ENCODE measurements around the gene KCNS1. TPM values are rescaled to one million over a fixed set of nuclear protein-coding genes. Genes with fewer than 3 reads are reported as not detected.

The KCNS1 gene
- total and polyA plus RNA-seq, 2 donors from 2014 or later: 0.19 to 2.9 TPM

DNA sequence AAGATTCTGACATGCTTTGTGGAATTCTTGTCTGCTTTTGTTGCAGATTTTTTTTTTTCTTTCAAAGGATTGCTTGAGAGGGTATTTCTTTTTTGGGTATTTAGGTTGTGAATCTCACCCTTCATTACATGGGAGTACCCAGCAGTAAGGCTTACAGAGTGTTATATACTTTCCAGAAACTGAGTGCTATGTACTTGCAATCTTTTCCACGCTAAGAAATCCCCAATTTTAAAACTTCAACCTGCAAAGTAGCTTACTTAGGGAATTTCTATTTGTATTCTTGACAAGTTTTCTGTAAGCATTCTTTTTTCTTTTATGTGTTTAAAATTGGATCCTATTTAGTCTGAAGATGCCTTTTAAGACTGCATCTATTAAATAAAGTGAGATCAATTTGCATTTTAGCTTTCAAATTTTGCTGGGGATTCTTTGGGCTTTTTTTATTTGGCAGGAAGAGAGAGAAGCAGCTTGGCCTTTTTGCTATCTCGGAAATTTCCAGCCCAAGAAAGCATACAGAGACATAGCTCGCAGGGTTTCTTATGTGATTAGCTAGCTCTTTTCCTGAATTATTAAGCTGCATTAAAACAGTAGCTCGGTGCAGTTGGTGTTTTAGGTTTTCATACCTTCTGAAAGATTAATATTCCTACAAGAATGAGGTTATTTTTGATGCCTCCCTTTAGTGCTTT lies 42.6 kb downstream of the KCNS1 start:
- intact Hi-C loops (cut with DNase I): no loop called here
- Histone ChIP-seq H3K27ac (ENCODE audit: low read depth in 2 of 2, low read length in 2 of 2) (no peak overlapping the region), H3K36me3 (ENCODE audit: control insufficient read depth in 2 of 3, insufficient read depth in 3 of 3, low read length in 3 of 3) (no peaks in the 10 kb centered on the region), H3K9me3 (ENCODE audit: control insufficient read depth in 2 of 3, insufficient read depth in 1 of 3, low read length in 3 of 3) (no peaks in the 10 kb centered on the region), H3K4me1 (ENCODE audit: control insufficient read depth in 2 of 3, insufficient read depth in 2 of 3, low read depth in 1 of 3, low read length in 3 of 3) (no peaks in the 10 kb centered on the region), H3K27me3 (ENCODE audit: control insufficient read depth, insufficient read depth, low read length) (no peaks in the 10 kb centered on the region), H3K4me3 (ENCODE audit: low read length in 3 of 3) (no peak overlapping the region), H3K9ac (ENCODE audit: low read length in 3 of 3) (no peak overlapping the region)
- no peak for DNase-seq
- FAIRE-seq: no peak
- TF ChIP-seq, protein P1, sequence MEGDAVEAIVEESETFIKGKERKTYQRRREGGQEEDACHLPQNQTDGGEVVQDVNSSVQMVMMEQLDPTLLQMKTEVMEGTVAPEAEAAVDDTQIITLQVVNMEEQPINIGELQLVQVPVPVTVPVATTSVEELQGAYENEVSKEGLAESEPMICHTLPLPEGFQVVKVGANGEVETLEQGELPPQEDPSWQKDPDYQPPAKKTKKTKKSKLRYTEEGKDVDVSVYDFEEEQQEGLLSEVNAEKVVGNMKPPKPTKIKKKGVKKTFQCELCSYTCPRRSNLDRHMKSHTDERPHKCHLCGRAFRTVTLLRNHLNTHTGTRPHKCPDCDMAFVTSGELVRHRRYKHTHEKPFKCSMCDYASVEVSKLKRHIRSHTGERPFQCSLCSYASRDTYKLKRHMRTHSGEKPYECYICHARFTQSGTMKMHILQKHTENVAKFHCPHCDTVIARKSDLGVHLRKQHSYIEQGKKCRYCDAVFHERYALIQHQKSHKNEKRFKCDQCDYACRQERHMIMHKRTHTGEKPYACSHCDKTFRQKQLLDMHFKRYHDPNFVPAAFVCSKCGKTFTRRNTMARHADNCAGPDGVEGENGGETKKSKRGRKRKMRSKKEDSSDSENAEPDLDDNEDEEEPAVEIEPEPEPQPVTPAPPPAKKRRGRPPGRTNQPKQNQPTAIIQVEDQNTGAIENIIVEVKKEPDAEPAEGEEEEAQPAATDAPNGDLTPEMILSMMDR (IDR thresholded peaks at IDR 0.05; ENCODE audit: borderline replicate concordance, extremely low read depth, insufficient read depth): no peak

DNA sequence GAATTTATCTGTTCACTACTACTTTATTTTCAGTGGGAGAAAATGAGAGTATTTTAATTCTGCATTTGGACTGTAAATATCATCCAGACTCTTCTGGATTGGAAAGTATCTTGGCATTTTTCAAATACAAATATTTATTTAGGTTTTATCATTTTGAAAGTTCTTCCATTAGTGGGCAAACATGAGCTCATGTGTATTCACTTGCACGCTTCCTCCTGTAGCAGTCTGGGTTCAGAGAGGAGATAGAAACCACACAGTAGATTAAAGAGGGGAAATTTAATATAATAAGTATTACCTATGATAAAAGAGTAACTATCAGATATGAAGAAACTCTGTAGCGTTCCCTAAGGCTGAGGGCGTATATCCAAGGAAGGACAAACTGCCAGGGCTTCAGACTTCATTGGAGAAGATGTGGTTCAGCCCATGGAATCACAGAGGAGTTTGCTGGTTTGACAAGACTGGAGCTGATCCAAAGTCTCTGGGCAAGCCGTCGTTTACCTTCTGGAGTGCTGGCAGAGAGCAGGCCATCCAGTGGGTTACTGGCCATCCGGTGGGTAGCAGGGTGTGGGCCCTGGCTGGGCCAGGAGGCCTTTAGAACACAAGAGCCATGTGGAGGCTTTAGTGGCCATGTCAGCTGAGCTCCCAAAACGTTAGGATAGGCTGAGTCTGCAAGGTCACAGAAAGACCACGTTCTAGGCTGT lies 44.3 kb downstream of the KCNS1 start:
- Histone ChIP-seq H3K9ac (ENCODE audit: low read length in 3 of 3) (no peak overlapping the region), H3K36me3 (ENCODE audit: control insufficient read depth in 2 of 3, insufficient read depth in 3 of 3, low read length in 3 of 3) (no peaks in the 10 kb centered on the region), H3K4me1 (ENCODE audit: control insufficient read depth in 2 of 3, insufficient read depth in 2 of 3, low read depth in 1 of 3, low read length in 3 of 3) (no peaks in the 10 kb centered on the region), H3K27ac (ENCODE audit: low read depth in 2 of 2, low read length in 2 of 2) (no peak overlapping the region), H3K9me3 (ENCODE audit: control insufficient read depth in 2 of 3, insufficient read depth in 1 of 3, low read length in 3 of 3) (no peaks in the 10 kb centered on the region), H3K4me3 (ENCODE audit: low read length in 3 of 3) (no peak overlapping the region), H3K27me3 (ENCODE audit: control insufficient read depth, insufficient read depth, low read length) (no peaks in the 10 kb centered on the region)
- FAIRE-seq: no peak
- DNase-seq: no peak
- TF ChIP-seq, protein P1 (IDR thresholded peaks at IDR 0.05; ENCODE audit: borderline replicate concordance, extremely low read depth, insufficient read depth): no peak
- intact Hi-C loops (cut with DNase I): no loop called here

DNA sequence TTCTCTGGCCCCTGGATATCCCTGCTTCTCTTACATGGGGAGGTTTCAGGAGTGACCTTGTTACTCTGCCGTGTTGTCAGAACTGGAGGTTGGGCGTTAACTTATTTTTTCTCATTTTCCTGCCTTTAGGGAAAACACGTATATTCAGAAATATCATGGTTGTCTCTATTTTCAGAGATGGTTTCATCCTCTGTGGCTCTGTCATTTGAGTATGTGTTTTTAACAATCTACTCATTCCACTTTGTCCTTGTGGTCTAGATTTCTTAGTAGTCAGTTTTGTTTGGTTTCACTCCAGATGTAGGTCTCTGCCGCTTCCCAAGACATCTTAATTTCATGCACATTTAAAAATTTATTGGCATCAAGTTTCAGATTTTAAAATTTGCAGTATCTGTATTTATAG lies 45.9 kb downstream of the KCNS1 start:
- intact Hi-C loops (cut with DNase I): no loop called here
- Histone ChIP-seq H3K27ac (ENCODE audit: low read depth in 2 of 2, low read length in 2 of 2) (no peak overlapping the region), H3K4me1 (ENCODE audit: control insufficient read depth in 2 of 3, insufficient read depth in 2 of 3, low read depth in 1 of 3, low read length in 3 of 3) (no peaks in the 10 kb centered on the region), H3K27me3 (ENCODE audit: control insufficient read depth, insufficient read depth, low read length) (no peaks in the 10 kb centered on the region), H3K36me3 (ENCODE audit: control insufficient read depth in 2 of 3, insufficient read depth in 3 of 3, low read length in 3 of 3) (no peaks in the 10 kb centered on the region), H3K4me3 (ENCODE audit: low read length in 3 of 3) (no peak overlapping the region), H3K9me3 (ENCODE audit: control insufficient read depth in 2 of 3, insufficient read depth in 1 of 3, low read length in 3 of 3) (no peaks in the 10 kb centered on the region), H3K9ac (ENCODE audit: low read length in 3 of 3) (no peak overlapping the region)
- FAIRE-seq (no peak), DNase-seq (no peak)
- TF ChIP-seq, protein P1 (IDR thresholded peaks at IDR 0.05; ENCODE audit: borderline replicate concordance, extremely low read depth, insufficient read depth): no peak
